ENCODE results near the gene MAP6D1. TPM values are rescaled to one million over a fixed set of nuclear protein-coding genes. Genes with fewer than 3 reads are reported as not detected.
"Not testable (repeated sequence)": the region's sequence is repeated elsewhere in the genome, so short reads cannot be mapped to it uniquely, and the experiment has no call there.

The MAP6D1 gene
- total RNA-seq, 2 donors from 2014 or later, result 1.4 TPM; not detected in 1

GRCh38 chr3:183784503-183784902 is 40.9 kb downstream of the MAP6D1 start:
- H3K9me3 Mint-ChIP-seq; ATAC-seq; H3K36me3 Mint-ChIP-seq; DNase-seq (ENCODE audit: low spot score in 2 of 2): not testable (repeated sequence)
- peak overlapping the region in 1 of 2 donors; percentile 29 for H3K27ac Mint-ChIP-seq

DNA sequence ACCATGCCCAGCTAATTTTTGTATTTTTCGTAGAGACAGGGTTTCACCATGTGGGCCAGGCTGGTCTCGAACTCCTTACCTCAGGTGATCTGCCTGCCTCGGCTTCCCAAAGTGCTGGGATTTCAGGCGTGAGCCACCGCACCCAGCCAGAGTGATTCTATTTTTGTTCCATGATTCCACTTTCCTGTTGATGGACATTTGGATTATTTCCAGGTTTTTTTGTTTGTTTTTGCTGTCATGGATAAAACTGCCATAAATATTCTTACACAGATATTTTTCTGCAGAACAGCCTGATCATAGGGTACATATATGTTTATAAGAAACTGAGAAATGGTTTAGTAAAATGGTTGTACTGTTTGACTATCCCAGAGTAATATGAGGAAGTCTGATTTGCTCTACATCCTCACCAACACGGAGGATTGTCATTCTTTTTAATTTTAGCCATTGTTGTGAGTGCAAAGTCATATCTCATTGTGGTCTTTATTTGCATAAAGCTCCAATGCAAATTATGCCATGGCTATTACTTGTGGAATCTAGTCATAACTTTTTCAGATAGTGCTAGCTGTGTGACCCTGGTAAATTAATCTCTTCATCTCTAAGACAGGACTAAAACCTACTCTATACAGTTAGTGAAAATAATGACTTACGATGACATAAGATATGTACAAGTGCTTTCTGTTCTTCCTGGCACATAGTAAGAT is 42.7 kb downstream of the MAP6D1 start:
- Mint-ChIP-seq H3K9me3 (no peaks in the 10 kb centered on the region), H3K27ac (no peak overlapping the region), H3K36me3 (peaks cover 0 to 7% of the 10 kb centered on the region in 2 donors)
- no peak for ATAC-seq
- no peak for DNase-seq (ENCODE audit: low spot score in 2 of 2)

GRCh38 chr3:183781246-183781645 is 44.1 kb downstream of the MAP6D1 start:
- DNase-seq (ENCODE audit: low spot score in 2 of 2) (no peak), ATAC-seq (no peak)
- no peaks in the 10 kb centered on the region for H3K9me3 Mint-ChIP-seq
- H3K36me3 Mint-ChIP-seq, result peaks cover 6 to 13% of the 10 kb centered on the region in 2 donors
- no peak overlapping the region for H3K27ac Mint-ChIP-seq

GRCh38 chr3:183779896-183780465 is 45.4 kb downstream of the MAP6D1 start:
- H3K27ac Mint-ChIP-seq, result no peak overlapping the region
- ATAC-seq, result no peak
- H3K9me3 Mint-ChIP-seq, result no peaks in the 10 kb centered on the region
- no peak for DNase-seq (ENCODE audit: low spot score in 2 of 2)
- H3K36me3 Mint-ChIP-seq, result peaks cover 6 to 13% of the 10 kb centered on the region in 2 donors

GRCh38 chr3:183777016-183777618 is 48.3 kb downstream of the MAP6D1 start:
- ATAC-seq, result no peak
- DNase-seq (ENCODE audit: low spot score in 2 of 2), result no peak
- Mint-ChIP-seq H3K9me3 (no peaks in the 10 kb centered on the region), H3K36me3 (peaks cover 11 to 18% of the 10 kb centered on the region in 2 donors), H3K27ac (no peak overlapping the region)

DNA sequence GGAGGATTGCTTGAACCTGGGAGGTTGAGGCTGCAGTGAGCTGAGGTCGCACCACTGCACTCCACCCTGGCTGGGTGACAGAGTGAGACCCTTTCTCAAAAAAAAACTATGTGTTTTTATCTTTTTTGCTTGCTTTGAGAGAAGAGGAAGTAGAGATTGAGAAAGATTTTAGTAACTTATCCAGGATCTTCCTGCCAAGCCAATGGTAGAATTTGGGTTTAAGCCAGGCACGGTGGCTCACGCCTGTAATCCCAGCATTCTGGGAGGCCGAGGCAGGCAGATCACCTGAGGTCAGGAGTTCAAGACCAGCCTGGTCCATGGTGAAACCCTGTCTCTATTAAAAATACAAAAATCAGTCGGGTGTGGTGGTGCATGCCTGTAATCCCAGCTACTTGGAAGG is 48.9 kb downstream of the MAP6D1 start:
- DNase-seq (ENCODE audit: low spot score in 2 of 2); H3K9me3 Mint-ChIP-seq; H3K27ac Mint-ChIP-seq; ATAC-seq: not testable (repeated sequence)
- H3K36me3 Mint-ChIP-seq, result peaks cover 11 to 19% of the 10 kb centered on the region in 2 donors

DNA sequence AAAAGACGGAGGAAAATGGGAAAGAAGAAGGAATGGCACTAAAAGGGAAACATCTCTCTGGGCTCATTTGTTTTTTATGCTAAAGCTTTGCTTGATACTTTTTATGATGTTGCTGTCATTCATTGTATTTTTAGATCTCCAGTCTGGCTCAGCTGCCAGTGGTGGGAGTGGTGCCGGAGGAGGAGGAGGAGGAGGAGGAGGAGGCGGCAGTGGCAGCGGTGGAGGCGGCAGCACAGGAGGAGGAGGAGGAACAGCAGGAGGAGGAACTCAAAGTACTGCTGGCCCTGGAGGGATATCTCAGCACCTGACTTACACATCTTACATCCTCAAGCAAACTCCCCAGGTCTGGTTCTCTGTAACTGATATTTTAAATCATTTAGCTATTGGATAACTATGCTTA is 49.6 kb downstream of the MAP6D1 start:
- DNase-seq (ENCODE audit: low spot score in 2 of 2) (no peak), ATAC-seq (no peak)
- Mint-ChIP-seq H3K9me3 (no peaks in the 10 kb centered on the region), H3K27ac (no peak overlapping the region), H3K36me3 (peaks cover 11 to 19% of the 10 kb centered on the region in 2 donors)

- no peak for DNase-seq (ENCODE audit: low spot score in 2 of 2)
- no peaks in the 10 kb centered on the region for H3K9me3 Mint-ChIP-seq
- peak overlapping the region in 1 of 2 donors; percentile 58 for H3K27ac Mint-ChIP-seq
- H3K36me3 Mint-ChIP-seq, result peaks cover 11 to 19% of the 10 kb centered on the region in 2 donors
- no peak for ATAC-seq
Observed at GRCh38 chr3:183774631-183775030, 50.7 kb downstream of the MAP6D1 start.

DNA sequence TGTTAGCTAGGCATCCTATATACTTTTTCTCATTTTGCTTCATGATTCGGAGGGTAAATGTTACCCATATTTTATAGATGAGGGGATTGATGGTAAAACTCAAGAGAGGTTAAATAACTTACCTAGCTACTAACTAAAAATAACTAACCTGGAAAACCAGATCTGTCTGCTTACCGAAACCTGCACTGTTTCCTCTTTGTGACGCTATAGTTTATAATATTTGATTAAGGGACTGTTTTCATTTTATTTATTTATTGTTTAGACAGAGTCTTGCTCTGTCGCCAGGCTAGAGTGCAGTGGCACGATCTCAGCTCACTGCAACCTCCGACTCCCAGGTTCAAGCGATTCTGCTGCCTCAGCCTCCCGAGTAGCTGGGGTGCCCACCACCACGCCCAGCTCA is 55.9 kb downstream of the MAP6D1 start:
- Mint-ChIP-seq H3K27ac (no peak overlapping the region), H3K36me3 (peaks cover 5 to 21% of the 10 kb centered on the region in 2 donors), H3K9me3 (no peaks in the 10 kb centered on the region)
- ATAC-seq, result no peak
- DNase-seq (ENCODE audit: low spot score in 2 of 2), result no peak

DNA sequence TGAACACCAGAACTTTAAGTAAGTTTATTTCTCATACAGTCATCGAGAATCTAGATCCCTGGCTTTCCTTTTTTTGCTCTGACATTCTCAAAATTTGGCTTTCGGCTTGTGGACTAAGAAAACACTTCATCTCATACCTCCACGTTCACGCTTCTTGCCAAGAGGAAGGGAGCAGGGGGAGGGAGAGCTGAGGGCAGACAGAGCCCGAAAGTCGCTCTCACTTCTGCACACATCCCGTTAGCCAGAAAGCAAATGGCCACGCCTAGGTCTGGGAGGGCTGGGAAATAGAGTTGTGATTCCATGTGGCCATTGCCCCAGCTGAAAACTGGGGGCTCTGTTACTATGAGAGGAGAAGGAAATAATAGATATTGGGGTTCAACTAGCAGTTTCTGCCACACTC is 57.3 kb downstream of the MAP6D1 start:
- no peaks in the 10 kb centered on the region for H3K9me3 Mint-ChIP-seq

DNA sequence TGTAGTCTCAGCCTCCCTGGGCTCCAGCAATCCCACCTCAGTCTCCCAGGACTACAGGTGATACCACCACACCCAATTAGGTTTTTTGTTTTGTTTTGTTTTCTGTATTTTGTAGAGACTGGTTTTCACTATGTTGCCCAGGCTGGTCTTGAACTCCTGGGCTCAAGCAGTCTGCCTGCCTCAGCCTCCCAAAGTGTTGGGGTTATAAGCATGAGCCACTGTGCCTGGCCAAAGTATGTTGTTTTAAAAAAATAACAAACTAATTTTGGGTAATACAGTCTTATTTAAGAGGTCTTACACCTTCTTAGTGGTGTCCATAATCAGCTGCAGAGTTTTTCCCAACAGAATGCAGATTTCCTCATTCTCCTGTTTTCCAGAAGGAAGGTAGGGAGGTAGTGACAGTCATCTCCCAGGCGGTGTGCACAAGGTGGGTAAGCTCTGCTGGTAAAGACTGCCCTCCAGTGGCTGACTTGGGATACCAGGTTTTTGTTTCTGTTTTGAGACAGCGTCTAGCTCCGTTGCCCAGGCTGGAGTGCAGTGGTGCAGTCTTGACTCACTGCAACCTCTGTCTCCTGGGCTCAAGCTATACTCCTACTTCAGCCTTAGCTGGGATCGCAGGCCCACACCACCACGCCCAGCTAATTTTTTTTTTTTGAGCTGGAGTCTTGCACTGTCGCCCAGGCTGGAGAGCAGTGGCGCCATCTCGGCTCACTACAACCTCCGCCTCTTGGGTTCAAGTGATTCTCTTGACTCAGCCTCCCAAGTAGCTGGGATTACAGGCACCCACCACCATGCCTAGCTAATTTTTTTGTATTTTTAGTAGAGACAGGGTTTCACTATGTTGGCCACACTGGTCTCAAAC is 58.4 kb downstream of the MAP6D1 start:
- Mint-ChIP-seq H3K36me3 (peaks cover 0 to 11% of the 10 kb centered on the region in 2 donors), H3K9me3 (no peaks in the 10 kb centered on the region), H3K27ac (peak overlapping the region; percentile 53 to 55)
- DNase-seq (ENCODE audit: low spot score in 2 of 2) (peak; percentile 58 to 71), ATAC-seq (peak; percentile 89 to 95)

More for the DNA sequence above, 57.3 kb downstream of the MAP6D1 start:
- ATAC-seq (no peak), DNase-seq (ENCODE audit: low spot score in 2 of 2) (no peak)
- Mint-ChIP-seq H3K27ac (no peak overlapping the region), H3K36me3 (peaks cover 0 to 13% of the 10 kb centered on the region in 2 donors)

- peaks cover 6 to 16% of the 10 kb centered on the region in 2 donors for H3K36me3 Mint-ChIP-seq
- no peak for DNase-seq (ENCODE audit: low spot score in 2 of 2)
- H3K9me3 Mint-ChIP-seq, result no peaks in the 10 kb centered on the region
- no peak for ATAC-seq
- peak overlapping the region; percentile 53 to 73 for H3K27ac Mint-ChIP-seq
Observed at GRCh38 chr3:183766107-183766506, 59.3 kb downstream of the MAP6D1 start.

Other genes with a start within 250 kb of the MAP6D1 start
- 10 to 100 TPM; 10.7 to 75.1 TPM for gene KLHL24, start 190.0 kb downstream of the MAP6D1 start, total RNA-seq
- 10 to 100 TPM; 43.3 to 82.2 TPM for gene YEATS2, start 127.8 kb downstream of the MAP6D1 start, total RNA-seq
- gene PARL, start 59.3 kb upstream of the MAP6D1 start, total RNA-seq, result 10 to 100 TPM; 88.7 to 94.2 TPM
- 10 to 100 TPM in 1 of 2 donors, 1 to 10 TPM in 1; 9.1 to 22.4 TPM for gene ABCC5, start 192.3 kb upstream of the MAP6D1 start, total RNA-seq
- gene HTR3D, start 206.2 kb upstream of the MAP6D1 start, total RNA-seq, result not detected
- gene HTR3C, start 227.5 kb upstream of the MAP6D1 start, total RNA-seq, result not detected